Neutrophil (primary cell): ENCODE data around the gene FAM234B.
"Not testable (repeated sequence)": the region's sequence is repeated elsewhere in the genome, so short reads cannot be mapped to it uniquely, and the experiment has no call there.

ENCODE experiments used
- H3K27ac ChIP-seq: fragments of 200-600 bp; sonication (generic); 2 replicates; pipeline ENCODE4 v1.5.1; 2016; ENCODE audit warnings: mild to moderate bottlenecking, moderate library complexity
- H3K27me3 ChIP-seq: fragments of 200-600 bp; sonication (generic); 2 replicates; pipeline ENCODE4 v1.6.0; 2016; ENCODE audit warnings: mild to moderate bottlenecking
- H3K36me3 ChIP-seq: fragments of 200-600 bp; sonication (generic); 2 replicates; pipeline ENCODE4 v1.5.1; 2017
- H3K4me1 ChIP-seq, 2 experiments: fragments of 200-600 bp in 1 of 2; sonication (generic) in 1 of 2; 1 replicate in 1 of 2; 2 replicates in 1 of 2; pipeline versions ENCODE4 v1.5.1 to v1.6.1; 2013 to 2016; ENCODE audit warnings: low read depth in 1 of 2, low read length in 1 of 2, mild to moderate bottlenecking in 1 of 2, moderate library complexity in 1 of 2; ENCODE audit not compliant: control insufficient read depth in 1 of 2, insufficient read depth in 1 of 2
- H3K4me3 ChIP-seq, 2 experiments: fragments of 200-600 bp in 1 of 2; sonication (generic) in 1 of 2; 1 replicate in 1 of 2; 2 replicates in 1 of 2; pipeline ENCODE4 v1.5.1; 2013 to 2016; ENCODE audit warnings: low read depth in 1 of 2, low read length in 1 of 2, mild to moderate bottlenecking in 1 of 2, moderate library complexity in 1 of 2
- H3K9me3 ChIP-seq: fragments of 200-600 bp; sonication (generic); 2 replicates; pipeline ENCODE4 v1.5.1; 2016
- TF ChIP-seq, protein P1 (sequence below): fragments of 200-600 bp; sonication (generic); IDR thresholded peaks from 2 replicates; pipeline ENCODE4 v1.5.1; 2016; ENCODE audit warnings: antibody characterized with exemption

The FAM234B gene

DNA sequence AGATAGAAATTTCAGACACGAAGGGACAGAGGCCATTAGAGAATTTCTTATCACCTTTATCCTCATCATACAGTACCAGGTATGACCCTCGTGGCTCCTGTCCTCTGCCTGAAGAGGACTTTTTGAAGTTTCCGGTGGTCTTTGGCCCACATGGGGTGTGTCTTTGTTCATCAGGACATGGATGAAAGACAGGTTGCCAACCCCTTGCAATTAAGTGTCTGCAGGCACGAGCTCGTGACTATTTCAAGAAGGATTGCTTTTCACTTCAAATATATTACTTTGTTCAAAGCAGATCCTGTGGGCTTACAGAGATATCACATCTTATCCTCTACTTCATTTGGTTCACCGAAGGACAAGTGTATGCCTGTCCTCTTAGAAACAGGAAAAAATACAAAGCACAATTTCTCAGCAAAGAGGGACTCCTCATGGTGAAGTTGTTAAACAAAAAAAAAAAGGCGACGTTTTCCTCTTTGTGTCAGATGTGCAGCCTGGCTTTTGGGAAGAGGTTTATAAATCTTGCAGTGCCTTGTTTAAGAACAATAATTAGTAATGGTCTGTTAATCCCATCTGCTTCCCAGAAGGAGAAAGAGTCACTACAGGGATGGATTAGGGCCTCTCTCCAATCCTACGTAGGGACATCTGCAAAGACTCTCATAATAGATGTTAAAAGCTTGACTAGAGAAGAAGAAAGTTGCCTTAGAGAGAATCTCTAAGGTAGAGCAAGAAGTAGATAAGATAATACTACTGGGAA, 13.5 kb upstream of the FAM234B start:
- Histone ChIP-seq H3K4me1 (peaks cover 0 to 6% of the 10 kb centered on the region in 2 experiments), H3K4me3 (no peak overlapping the region), H3K36me3 (no peaks in the 10 kb centered on the region), H3K27me3 (no peaks in the 10 kb centered on the region), H3K27ac (no peak overlapping the region), H3K9me3 (no peaks in the 10 kb centered on the region)
- TF ChIP-seq, protein P1, sequence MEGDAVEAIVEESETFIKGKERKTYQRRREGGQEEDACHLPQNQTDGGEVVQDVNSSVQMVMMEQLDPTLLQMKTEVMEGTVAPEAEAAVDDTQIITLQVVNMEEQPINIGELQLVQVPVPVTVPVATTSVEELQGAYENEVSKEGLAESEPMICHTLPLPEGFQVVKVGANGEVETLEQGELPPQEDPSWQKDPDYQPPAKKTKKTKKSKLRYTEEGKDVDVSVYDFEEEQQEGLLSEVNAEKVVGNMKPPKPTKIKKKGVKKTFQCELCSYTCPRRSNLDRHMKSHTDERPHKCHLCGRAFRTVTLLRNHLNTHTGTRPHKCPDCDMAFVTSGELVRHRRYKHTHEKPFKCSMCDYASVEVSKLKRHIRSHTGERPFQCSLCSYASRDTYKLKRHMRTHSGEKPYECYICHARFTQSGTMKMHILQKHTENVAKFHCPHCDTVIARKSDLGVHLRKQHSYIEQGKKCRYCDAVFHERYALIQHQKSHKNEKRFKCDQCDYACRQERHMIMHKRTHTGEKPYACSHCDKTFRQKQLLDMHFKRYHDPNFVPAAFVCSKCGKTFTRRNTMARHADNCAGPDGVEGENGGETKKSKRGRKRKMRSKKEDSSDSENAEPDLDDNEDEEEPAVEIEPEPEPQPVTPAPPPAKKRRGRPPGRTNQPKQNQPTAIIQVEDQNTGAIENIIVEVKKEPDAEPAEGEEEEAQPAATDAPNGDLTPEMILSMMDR = no peak

DNA sequence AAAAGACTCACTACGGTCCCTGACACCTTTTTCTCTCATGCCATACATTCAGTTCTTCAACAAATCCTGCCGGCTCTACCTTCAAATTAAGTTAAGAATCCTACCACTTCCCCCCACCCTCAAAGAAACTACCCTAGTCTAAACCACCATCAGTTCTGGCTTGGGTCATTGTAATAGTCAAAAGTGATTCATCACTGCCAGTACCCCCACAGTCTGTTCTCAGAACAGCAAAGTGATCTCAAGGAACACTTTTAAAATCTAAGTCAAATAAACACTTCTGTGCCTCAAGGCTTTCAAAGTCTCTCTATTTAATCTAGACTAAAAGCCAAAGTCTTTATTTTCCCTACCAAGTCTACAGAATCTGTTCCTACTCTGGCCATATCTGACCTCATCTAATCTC, 12.0 kb upstream of the FAM234B start:
- H3K4me3 ChIP-seq = no peak overlapping the region
- TF ChIP-seq, protein P1 = no peak
- no peak overlapping the region for H3K27ac ChIP-seq
- no peaks in the 10 kb centered on the region for H3K9me3 ChIP-seq
- H3K36me3 ChIP-seq = no peaks in the 10 kb centered on the region
- H3K27me3 ChIP-seq = no peaks in the 10 kb centered on the region
- H3K4me1 ChIP-seq = peaks cover 0 to under 1% of the 10 kb centered on the region in 2 experiments

DNA sequence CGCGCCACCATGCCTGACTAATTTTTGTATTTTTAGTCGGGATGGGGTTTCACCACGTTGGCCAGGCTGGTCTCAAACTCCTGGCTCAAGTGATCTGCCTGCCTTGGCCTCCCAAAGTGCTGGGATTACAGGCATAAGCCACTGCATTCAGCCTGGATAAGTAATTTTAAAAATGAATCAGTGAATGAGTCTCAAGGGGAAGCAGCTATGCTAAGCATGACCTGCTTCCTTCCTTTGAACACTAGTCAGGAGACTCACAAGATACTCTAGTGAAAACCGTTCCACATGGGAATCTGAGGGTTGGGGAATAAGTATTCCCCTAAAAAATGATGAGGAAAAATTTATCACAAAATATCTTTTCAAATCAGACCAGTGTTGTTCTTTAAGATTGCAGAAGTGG, 10.7 kb upstream of the FAM234B start:
- H3K9me3 ChIP-seq = no peaks in the 10 kb centered on the region
- H3K4me1 ChIP-seq = no peaks in the 10 kb centered on the region
- no peaks in the 10 kb centered on the region for H3K36me3 ChIP-seq
- H3K27ac ChIP-seq = no peak overlapping the region
- no peak overlapping the region for H3K4me3 ChIP-seq
- TF ChIP-seq, protein P1 = no peak
- no peaks in the 10 kb centered on the region for H3K27me3 ChIP-seq

DNA sequence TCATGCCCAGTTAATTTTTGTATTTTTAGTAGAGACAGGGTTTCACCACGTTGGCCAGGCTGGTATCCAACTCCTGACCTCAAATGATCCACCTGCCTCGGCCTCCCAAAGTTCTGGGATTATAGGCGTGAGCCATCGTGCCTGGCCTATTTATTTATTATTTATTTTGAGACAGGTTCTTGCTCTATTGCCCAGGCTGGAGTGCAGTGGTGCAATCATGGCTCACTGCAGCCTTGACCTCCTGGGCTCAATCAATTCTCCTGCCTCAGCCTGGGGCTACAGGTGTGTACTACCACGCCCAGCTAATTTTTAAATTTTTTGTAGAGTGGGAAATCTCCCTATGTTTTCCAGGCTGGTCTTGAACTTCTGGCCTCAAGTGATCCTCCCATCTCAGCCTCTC, 8.8 kb upstream of the FAM234B start:
- H3K4me1 ChIP-seq, H3K36me3 ChIP-seq, H3K27ac ChIP-seq, H3K27me3 ChIP-seq, H3K9me3 ChIP-seq, H3K4me3 ChIP-seq: not testable (repeated sequence)

DNA sequence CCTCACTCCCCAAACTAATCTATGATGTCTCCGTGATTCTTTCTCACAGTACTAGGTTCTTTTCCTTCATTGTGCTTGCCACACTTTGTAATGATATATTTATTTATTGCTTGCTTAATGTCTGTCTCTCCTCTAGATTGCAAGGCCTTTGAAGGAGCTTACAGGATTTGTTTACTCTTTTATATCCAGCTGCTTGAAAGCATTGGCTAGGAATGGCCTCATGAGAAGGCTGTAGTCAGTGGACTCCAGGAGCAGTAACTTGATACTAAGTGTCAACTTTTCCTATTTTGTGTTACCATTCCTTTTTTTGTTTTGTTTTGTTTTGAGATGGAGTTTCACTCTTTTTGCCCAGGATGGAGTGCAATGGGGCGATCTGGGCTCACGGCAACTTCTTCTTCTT, 7.3 kb upstream of the FAM234B start:
- Histone ChIP-seq H3K4me3 (no peak overlapping the region), H3K4me1 (no peaks in the 10 kb centered on the region), H3K27ac (no peak overlapping the region), H3K36me3 (no peaks in the 10 kb centered on the region), H3K27me3 (no peaks in the 10 kb centered on the region), H3K9me3 (no peaks in the 10 kb centered on the region)
- TF ChIP-seq, protein P1 = no peak

DNA sequence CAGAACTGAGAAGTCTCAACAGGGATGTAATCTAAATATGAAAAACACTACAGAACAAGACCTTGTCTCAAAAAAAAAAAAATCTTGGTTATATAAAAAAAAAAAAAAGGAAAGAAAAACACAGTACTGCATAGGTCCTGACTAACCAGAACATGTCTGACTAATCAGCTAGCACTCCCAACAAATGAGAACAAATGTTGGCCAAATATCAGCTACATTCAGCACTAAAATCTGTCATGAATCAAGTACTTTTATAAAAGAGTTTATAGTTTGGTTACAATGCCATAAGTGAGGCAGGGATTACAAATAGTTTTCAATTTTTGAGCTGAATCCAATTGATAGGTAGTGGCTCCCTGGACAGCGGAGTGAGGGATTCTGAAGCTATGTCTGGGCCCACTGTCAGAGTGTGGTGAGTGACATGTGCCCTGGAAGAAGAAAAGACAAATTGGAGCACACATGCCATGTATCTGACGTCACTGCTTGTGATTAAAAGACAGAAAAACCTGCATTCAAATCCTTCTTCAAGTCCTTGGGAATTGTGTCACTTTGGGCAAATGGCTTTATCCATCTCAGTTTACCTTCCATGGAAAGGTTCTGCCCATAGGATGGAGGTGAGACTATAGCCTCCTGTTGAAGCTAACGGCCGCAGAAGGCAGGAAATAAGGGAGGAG, 5.6 kb upstream of the FAM234B start:
- TF ChIP-seq, protein P1 = no peak
- no peaks in the 10 kb centered on the region for H3K36me3 ChIP-seq
- no peak overlapping the region for H3K4me3 ChIP-seq
- no peaks in the 10 kb centered on the region for H3K4me1 ChIP-seq
- H3K27ac ChIP-seq = no peak overlapping the region
- peaks cover 7% of the 10 kb centered on the region for H3K27me3 ChIP-seq
- no peaks in the 10 kb centered on the region for H3K9me3 ChIP-seq
